GM18858 (cell line): ENCODE data around the gene IQGAP2.

Experiments
- ATAC-seq: cut with Tn5 transposase; IDR thresholded peaks from one replicate; pipeline ENCODE4 v1.9.1; 2021; ENCODE audit not compliant: unreplicated experiment

Gene IQGAP2

DNA sequence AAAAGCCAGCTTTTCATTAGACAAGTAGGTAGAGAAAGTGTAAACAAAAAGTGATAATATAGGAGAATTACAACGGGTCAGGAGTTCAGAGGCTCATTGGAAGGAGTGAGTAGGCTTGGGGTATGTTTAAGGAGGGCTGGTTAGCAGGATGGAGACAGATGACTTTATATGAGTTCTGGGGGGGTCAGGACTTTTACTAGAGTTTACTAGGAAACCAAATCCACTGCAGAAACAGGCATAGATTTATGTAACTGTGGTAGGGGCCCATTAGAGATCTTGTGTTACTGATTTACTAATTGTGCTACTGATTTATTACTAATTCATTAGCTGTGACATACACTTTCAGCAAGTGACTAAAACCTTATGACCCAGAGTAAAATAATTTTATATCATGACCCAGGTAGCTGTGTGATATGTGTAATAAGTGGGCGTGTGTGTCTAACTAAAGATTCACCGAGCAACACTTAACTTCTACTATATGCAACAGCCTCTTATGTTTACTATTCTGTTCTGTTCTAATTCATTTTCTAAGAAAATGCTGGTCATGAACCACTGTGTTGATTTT is 73.5 kb downstream of the IQGAP2 start:
- no peak for ATAC-seq

DNA sequence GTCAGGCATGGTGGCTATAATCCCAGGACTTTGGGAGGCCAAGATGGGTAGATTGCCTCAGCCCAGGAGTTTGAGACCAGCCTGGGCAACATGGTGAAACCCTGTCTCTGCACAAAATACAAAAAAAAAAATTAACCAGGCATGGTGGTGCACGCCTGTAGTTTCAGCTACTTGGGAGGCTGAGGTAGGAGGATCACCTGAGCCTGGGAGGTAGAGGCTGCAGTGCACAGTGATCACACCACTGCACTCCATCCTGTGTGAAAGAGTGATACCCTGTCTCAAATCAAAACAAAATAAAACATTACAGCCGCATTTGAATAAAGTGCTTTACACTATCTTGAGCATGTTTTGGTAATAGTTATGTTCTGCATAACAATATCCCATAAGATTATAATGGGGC is 74.0 kb downstream of the IQGAP2 start:
- ATAC-seq, result no peak

GRCh38 chr5:76477571-76477970 is 74.5 kb downstream of the IQGAP2 start:
- no peak for ATAC-seq

GRCh38 chr5:76479281-76479680 is 76.2 kb downstream of the IQGAP2 start:
- ATAC-seq, result no peak

DNA sequence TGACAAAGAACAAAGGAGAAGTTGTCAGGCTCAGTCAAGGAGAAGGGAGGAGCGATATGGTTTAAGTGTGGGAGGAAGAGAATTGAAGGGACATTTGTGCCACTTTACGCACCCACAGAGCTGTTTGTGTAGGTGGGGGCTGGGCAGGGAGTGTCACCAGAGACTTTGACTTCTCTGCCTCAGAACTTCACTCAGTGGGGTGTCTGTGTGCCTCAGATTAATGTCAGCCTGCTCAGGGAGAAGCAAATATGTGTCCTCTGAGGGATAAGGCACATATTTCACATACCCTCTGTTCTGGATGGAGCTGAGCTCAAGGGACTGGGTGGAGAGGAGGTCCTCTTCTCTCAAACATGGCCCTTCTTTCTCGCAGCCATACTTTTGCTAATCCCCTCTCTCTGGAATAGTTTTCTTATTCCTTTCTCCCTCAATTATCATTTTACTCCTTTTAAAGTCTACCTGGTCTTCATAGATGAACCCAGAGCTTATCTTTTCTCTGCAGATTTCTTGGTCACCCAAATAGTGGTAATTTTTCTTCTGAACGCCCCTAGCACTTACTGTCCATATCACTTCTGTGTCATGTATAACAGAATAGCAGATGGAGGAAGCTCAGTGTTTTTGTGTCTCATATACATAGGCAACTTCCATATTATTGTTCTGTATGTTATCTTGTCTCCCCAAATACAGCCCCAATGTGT is 77.0 kb downstream of the IQGAP2 start:
- ATAC-seq, result no peak

DNA sequence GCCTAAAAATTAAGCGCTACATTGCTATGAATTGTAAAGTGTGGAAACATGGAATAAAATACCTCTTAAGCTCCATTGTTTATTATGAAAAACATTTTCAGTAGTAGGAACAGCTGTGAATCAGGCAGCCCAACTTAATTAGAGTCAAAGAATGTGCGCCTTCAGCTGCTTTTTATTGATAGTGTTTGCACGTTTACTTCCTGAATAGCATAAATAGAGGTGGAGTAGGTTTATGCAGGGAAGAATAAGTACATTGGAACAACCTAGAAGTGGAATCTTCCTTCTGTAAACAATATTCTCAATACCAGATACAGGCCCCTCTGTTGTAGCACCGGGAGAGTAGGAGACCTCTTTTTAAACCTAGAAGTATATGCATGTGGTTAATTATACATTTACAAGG is 79.9 kb downstream of the IQGAP2 start:
- ATAC-seq, result no peak

DNA sequence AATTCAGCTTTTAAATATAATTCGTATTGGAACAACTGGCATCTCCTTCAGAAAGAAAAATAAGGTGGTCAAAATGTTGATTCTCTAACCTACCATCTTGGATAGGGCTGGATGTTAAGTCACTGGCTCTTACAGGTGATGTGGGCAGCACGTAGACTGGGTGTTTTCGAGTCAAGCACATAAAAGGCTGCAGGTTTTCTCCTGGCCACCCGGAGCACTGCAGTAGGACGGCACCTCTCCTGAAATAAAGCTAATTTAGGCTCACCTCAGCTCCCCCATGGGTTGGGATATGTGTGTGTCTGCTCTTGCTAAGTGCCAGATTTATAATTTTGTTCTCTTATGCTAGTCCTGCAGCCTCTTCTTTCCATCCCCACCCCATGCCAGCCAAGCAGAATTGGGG is 80.3 kb downstream of the IQGAP2 start:
- ATAC-seq, result no peak

DNA sequence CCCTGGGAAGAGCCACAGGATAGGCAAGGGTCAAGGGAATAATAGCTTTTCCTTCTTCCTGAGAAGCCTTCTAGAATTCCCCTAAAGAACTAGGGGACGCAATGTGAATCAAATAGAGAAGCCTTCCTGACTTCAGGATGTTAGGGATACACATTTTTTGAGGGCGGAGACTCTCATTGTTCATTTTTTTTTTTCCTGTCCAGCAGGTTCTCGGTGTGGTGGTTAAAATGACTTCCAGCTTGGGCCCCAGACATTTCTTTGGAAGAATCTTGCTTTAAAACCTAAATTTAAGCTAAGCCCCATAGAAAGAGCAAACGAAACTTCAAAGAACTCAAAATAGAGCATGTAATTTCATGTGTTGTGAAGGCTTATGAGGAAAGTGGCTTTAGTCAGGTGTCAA is 80.8 kb downstream of the IQGAP2 start:
- no peak for ATAC-seq

DNA sequence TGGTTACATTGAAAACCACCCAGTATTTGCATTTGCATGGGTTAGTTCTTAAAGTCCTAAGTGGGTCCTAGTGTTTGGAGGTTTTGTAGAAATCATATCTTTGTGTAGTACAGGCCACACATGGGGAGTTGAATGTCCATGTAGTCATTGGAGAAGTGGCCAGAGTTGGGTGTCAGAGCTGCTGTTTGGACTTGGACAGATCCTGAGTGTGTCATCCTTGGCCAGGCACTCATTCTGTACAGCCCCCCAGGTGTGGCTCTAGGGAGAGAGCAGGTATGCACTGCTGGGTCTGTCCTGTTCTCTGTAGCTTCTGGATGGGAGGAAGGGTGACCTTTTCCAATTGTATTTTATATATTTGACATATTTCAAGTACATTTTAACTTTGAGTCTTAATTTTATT is 82.4 kb downstream of the IQGAP2 start:
- no peak for ATAC-seq

DNA sequence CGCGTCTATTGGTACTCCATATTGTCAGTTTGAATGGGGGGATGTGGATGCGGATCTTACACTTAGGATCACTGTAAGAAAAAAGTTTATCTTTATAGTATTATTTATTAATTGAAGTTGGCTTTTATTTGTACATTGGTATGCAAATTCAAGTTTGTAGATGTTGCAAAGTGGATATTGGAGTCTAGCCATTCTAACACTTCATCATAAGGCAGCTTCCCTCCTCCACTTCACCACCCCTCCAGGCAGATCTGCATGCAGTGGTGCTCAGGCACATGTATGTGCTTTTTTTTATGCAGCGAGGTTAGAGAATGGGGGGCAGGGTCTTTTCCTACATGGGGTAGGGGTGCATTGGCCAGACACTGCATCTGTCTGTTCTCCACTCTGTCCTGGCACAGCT is 84.3 kb downstream of the IQGAP2 start:
- ATAC-seq, result no peak

GRCh38 chr5:76487821-76488220 is 84.7 kb downstream of the IQGAP2 start:
- no peak for ATAC-seq

- no peak for ATAC-seq
Measured at GRCh38 chr5:76488969-76489368, 85.9 kb downstream of the IQGAP2 start.

DNA sequence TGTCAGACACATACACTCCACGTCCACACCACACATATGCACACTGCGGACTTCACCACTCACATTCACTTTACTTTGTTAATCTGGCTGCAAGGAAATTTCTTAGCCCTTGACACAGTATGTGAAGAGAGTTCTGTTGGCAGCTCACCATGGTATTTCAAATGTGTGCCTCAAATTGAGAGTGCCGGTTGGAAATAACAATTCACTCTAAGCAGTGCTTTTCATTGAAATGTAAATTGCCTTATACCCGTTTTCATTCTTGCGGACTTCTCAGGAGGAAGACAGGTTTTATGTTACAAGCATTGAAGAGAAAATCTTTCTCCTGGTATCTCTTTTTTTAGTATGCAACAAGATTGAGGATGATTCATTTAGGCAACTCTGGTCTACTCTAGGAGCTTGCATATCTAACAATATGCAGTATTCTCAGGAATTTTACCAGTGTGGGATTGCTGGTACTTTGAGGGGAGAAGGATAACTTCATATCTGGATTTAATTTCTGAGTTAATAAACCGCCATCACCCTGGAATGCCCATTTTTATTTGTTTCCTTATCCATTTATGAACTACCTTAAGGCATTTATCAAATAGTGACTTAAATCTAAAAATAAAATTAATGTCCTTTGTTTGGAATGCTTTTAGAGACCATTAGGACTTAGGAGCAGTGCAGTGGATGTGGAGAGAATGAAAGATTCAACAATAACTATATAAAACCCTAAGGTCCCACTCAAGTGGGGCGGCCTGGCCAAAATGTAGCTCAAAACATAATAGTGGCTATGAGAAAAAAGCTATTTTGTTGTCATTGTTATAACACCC is 87.0 kb downstream of the IQGAP2 start:
- ATAC-seq, result no peak

- no peak for ATAC-seq
Measured at GRCh38 chr5:76490960-76491359, 87.9 kb downstream of the IQGAP2 start.

- no peak for ATAC-seq
Measured at GRCh38 chr5:76492819-76493189, 89.7 kb downstream of the IQGAP2 start.

DNA sequence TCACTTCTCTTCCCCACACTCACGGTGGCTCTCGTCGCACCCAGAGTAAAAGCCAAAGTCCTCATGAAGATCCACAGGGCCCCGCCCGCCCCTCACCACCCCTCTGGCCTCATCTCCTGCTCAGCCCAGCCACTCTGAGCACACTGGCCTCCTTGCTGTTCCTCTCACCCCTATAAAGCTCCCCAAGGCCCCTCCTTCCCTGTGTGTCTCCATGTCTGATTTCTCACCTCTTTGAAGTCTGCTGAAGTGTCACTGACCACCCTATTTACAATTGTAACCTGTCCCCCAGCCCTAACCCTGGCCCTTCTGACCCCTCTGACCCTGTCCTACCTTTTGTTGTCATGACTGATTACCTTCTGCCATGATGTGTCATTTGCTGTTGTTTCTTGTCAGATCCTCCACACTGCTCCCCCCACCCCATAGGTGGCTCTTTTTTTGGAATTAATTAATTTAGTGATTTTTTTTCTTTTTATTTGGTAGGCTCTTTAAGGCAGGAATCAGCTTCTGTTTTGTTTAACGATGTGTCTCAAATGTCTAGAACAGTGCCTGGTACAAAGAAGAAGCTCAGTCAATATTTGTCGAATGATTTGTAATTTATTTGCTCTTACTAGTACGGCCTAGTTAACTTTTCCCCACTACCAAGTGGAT is 90.2 kb downstream of the IQGAP2 start:
- ATAC-seq, result no peak

- ATAC-seq, result no peak
Measured at GRCh38 chr5:76494201-76494600, 91.1 kb downstream of the IQGAP2 start.

- no peak for ATAC-seq
Measured at GRCh38 chr5:76495870-76496269, 92.8 kb downstream of the IQGAP2 start.

DNA sequence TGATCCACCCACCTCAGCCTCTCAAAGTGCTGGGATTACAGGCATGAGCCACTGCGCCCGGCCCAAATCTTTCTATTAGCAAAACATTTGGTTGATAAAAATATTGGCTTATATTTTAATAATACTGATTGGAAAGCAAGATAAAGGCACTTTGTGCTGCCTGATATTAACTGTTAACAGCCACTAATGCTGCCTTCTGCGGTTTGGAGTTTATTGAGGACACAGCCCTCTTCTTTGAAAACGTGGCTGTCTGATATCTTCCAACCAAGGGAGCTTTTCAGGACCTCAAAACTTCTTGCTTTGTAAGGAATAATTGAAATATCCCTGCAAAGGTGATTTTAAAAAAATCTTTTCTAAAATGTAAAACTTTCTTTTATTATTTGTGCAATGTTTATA is 94.0 kb downstream of the IQGAP2 start:
- ATAC-seq, result no peak

GRCh38 chr5:76497986-76498717 is 95.1 kb downstream of the IQGAP2 start:
- no peak for ATAC-seq

- no peak for ATAC-seq
Measured at GRCh38 chr5:76499507-76500161, 96.5 kb downstream of the IQGAP2 start.
